GM12878 (cell line): ENCODE data around the gene RTN4RL1. TPM values are rescaled to one million over a fixed set of nuclear protein-coding genes. Genes with fewer than 3 reads are reported as not detected.
"Not testable (repeated sequence)": the region's sequence is repeated elsewhere in the genome, so short reads cannot be mapped to it uniquely, and the experiment has no call there.

ENCODE experiments used
- ATAC-seq: fragments of 200-7000 bp; cut with Tn5 transposase; 3 replicates; pipeline ENCODE4 v1.9.1; 2020; ENCODE audit warnings: mild to moderate bottlenecking, moderate library complexity
- BruUV-seq: library from RNA; stranded (reverse); fragments of 400-500 nt; replicated peaks from 2 replicates; lab custom pipeline; 2021; lab: Mats Ljungman, UMichigan
- CTCF ChIA-PET: fragments of 300-600 bp; sonication (Branson Sonifier 250); formaldehyde crosslinking; extraction: SDS; loops from one replicate; lab custom pipeline; 2021; ENCODE audit warnings: inconsistent platforms; lab: Yijun Ruan, JAX
- POLR2A ChIA-PET: fragments of 350-600 bp; formaldehyde crosslinking; extraction: SDS; loops from one replicate; lab custom pipeline; 2021; ENCODE audit warnings: inconsistent platforms; lab: Charles Lee
- RAD21 ChIA-PET: fragments of 300-600 bp; sonication (Branson Sonifier 250); formaldehyde crosslinking; loops from one replicate; lab custom pipeline; 2023; ENCODE audit warnings: antibody characterized with exemption; ENCODE audit not compliant: unreplicated experiment; lab: Charles Lee
- SMC1A ChIA-PET: fragments of 300-600 bp; sonication (Branson Sonifier 250); formaldehyde crosslinking; loops from one replicate; lab custom pipeline; 2023; ENCODE audit not compliant: unreplicated experiment, uncharacterized antibody; lab: Charles Lee
- DNase-seq: peaks from one replicate; pipeline ENCODE4 v3.0.0-alpha.2; 2011; ENCODE audit warnings: low read depth, low spot score
- FAIRE-seq: peaks from 3 replicates; lab custom pipeline; 2011; peaks lifted over from hg19 to GRCh38; lab: Jason Lieb, UNC
- H2AFZ ChIP-seq: 2 replicates; pipeline ENCODE4 v1.6.0; 2011; ENCODE audit warnings: low read depth, low read length, control low read depth; ENCODE audit not compliant: control insufficient read depth
- H3K27ac ChIP-seq: 2 replicates; pipeline ENCODE4 v1.5.1; 2011; ENCODE audit warnings: control low read depth; ENCODE audit not compliant: control insufficient read depth, insufficient read depth
- H3K27me3 ChIP-seq, 2 experiments: replicated peaks in 1 of 2; 2 replicates each; pipeline versions ENCODE4 v1.6.0 to v1.6.1; 2011; ENCODE audit warnings: low read length in 1 of 2; ENCODE audit not compliant: control insufficient read depth in 2 of 2, insufficient read depth in 2 of 2
- H3K36me3 ChIP-seq, 2 experiments: 2 replicates each; pipeline ENCODE4 v1.5.1; 2011; ENCODE audit warnings: low read length in 1 of 2; ENCODE audit not compliant: control insufficient read depth in 2 of 2, insufficient read depth in 2 of 2
- H3K4me1 ChIP-seq: 2 replicates; pipeline ENCODE4 v1.6.1; 2011; ENCODE audit warnings: mild to moderate bottlenecking, low read length, moderate library complexity, mixed read lengths; ENCODE audit not compliant: control insufficient read depth, insufficient read depth
- H3K4me2 ChIP-seq: 2 replicates; pipeline ENCODE4 v1.6.0; 2011; ENCODE audit warnings: control low read depth; ENCODE audit not compliant: control insufficient read depth, insufficient read depth
- H3K4me3 ChIP-seq: fragments of 200-600 bp; sonication (generic); 2 replicates; pipeline ENCODE4 v1.5.1; 2016
- H3K79me2 ChIP-seq: 2 replicates; pipeline ENCODE4 v1.6.0; 2011; ENCODE audit warnings: low read length; ENCODE audit not compliant: control insufficient read depth, insufficient read depth
- H3K9ac ChIP-seq: 2 replicates; pipeline ENCODE4 v1.8.0; 2011; ENCODE audit warnings: low read length, control low read depth, mixed read lengths; ENCODE audit not compliant: control insufficient read depth, insufficient read depth
- H3K9me3 ChIP-seq: replicated peaks from 3 replicates; pipeline ENCODE4 v1.5.1; 2011; ENCODE audit warnings: mild to moderate bottlenecking, low read length; ENCODE audit not compliant: control insufficient read depth, insufficient read depth
- H4K20me1 ChIP-seq: 2 replicates; pipeline ENCODE4 v1.6.0; 2011; ENCODE audit not compliant: control insufficient read depth, insufficient read depth
- CEBPB ChIP-seq, 2 experiments: fragments of 150-350 bp in 1 of 2; IDR thresholded peaks; 2 replicates each; pipeline ENCODE4 v1.6.1; 2012 to 2014; ENCODE audit warnings: low read depth in 2 of 2, low read length in 2 of 2, borderline replicate concordance in 1 of 2, inconsistent platforms in 1 of 2
- RAD51 ChIP-seq: fragments of 450-650 bp; IDR thresholded peaks from 2 replicates; pipeline ENCODE4 v1.6.1; 2016; ENCODE audit warnings: moderate library complexity, mild to moderate bottlenecking, inconsistent platforms
- SMARCA5 ChIP-seq: fragments of 450-650 bp; IDR thresholded peaks from 2 replicates; pipeline ENCODE4 v1.6.1; 2017; ENCODE audit warnings: mild to moderate bottlenecking
- TCF3 ChIP-seq: IDR thresholded peaks from 2 replicates; pipeline ENCODE4 v1.6.1; 2012; ENCODE audit warnings: low read depth, mild to moderate bottlenecking, low read length, borderline replicate concordance; ENCODE audit not compliant: insufficient read depth
- ZNF207 ChIP-seq: fragments of 450-650 bp; IDR thresholded peaks from 2 replicates; pipeline ENCODE4 v1.6.1; 2014; ENCODE audit warnings: antibody characterized with exemption, mild to moderate bottlenecking, borderline replicate concordance
- WGBS: methylation state at CpG from one replicate; pipeline ENCODE4 v1.1.6; 2016; ENCODE audit warnings: low lambda C conversion rate; ENCODE audit not compliant: insufficient replicate concordance, insufficient coverage; ENCODE audit errors: missing lambda C conversion rate; 5-methylcytosine and 5-hydroxymethylcytosine counted together
- in situ Hi-C: fragments of 300-500 bp; cut with MboI; formaldehyde crosslinking; loops from 9 replicates; pipeline ENCODE4 v1.14.3; 2018; ENCODE audit warnings: mixed read lengths
- intact Hi-C: fragments of 100-400 bp; cut with micrococcal nuclease; formaldehyde crosslinking; loops from one replicate; pipeline ENCODE4 v1.14.2; 2022; ENCODE audit not compliant: unreplicated experiment
- polyA plus RNA-seq, 11 experiments: library from polyadenylated mRNA; depleted of rRNA in 4 of 11; unstranded in 6 of 11; stranded (reverse) in 5 of 11; fragments of >200 nt; fragmentation: Nextera tagmentation in 4 of 11; fragmentation: Illumina TruSeq in 1 of 11; extraction: Ambion mirVana in 4 of 11; extraction: Trizol in 1 of 11; gene quantifications; 1 replicate in 1 of 11; 2 replicates in 10 of 11; pipeline versions ENCODE4 v1.2.1 to v1.2.3, GENCODE V29; 2011 to 2016; ENCODE audit warnings: inconsistent platforms in 2 of 11, missing spikeins in 2 of 11, low read depth in 1 of 11
- total RNA-seq, 4 experiments: library from RNA; depleted of rRNA in 3 of 4; stranded (reverse); fragments of >200 nt in 3 of 4; fragmentation: Illumina TruSeq in 1 of 4; extraction: Trizol in 1 of 4; gene quantifications; 2 replicates each; pipeline versions ENCODE4 v1.2.1 to v1.2.3, GENCODE V29; 2013 to 2021
- TF ChIP-seq, protein P1 (sequence below): fragments of 450-650 bp; IDR thresholded peaks from 2 replicates; pipeline ENCODE4 v1.6.1; 2018; ENCODE audit warnings: mild to moderate bottlenecking, low read depth, moderate library complexity; ENCODE audit not compliant: partially characterized antibody

RTN4RL1 gene
- total and polyA plus RNA-seq, 10 of the 15 experiments (the other 5 are each of a cell fraction or from before 2014, with no cell fraction given): 0.08 to 0.11 (median 0.10) TPM; not detected in 7

DNA sequence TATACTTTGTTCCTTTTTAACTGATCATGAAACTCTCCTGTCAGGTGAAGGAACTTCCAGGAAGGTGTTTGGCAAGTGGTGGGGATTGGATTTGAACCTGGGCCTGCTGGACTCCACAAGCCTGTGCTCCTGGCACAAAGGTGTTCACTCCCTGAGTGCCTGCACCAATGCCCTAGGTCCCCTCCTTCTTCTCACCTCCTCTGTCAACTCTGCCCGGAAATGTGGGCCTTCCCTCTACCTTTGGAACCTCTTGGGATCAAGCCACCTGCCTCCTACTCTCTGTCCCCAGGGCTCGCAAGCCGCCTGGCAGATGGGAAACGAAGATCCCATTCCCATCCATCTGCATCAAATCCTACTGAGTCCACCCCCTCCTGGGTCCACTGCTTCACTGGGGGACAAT is 40.0 kb downstream of the RTN4RL1 start (continued):
- TF ChIP-seq, protein P1, sequence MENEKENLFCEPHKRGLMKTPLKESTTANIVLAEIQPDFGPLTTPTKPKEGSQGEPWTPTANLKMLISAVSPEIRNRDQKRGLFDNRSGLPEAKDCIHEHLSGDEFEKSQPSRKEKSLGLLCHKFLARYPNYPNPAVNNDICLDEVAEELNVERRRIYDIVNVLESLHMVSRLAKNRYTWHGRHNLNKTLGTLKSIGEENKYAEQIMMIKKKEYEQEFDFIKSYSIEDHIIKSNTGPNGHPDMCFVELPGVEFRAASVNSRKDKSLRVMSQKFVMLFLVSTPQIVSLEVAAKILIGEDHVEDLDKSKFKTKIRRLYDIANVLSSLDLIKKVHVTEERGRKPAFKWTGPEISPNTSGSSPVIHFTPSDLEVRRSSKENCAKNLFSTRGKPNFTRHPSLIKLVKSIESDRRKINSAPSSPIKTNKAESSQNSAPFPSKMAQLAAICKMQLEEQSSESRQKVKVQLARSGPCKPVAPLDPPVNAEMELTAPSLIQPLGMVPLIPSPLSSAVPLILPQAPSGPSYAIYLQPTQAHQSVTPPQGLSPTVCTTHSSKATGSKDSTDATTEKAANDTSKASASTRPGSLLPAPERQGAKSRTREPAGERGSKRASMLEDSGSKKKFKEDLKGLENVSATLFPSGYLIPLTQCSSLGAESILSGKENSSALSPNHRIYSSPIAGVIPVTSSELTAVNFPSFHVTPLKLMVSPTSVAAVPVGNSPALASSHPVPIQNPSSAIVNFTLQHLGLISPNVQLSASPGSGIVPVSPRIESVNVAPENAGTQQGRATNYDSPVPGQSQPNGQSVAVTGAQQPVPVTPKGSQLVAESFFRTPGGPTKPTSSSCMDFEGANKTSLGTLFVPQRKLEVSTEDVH: no peak
- TF ChIP-seq RAD51 (no peak), SMARCA5 (no peak), ZNF207 (no peak), CEBPB (IDR thresholded peaks at IDR 0.05; ENCODE audit: borderline replicate concordance in 1 of 2, low read depth in 2 of 2, low read length in 2 of 2) (no peak), TCF3 (no peak)

DNA sequence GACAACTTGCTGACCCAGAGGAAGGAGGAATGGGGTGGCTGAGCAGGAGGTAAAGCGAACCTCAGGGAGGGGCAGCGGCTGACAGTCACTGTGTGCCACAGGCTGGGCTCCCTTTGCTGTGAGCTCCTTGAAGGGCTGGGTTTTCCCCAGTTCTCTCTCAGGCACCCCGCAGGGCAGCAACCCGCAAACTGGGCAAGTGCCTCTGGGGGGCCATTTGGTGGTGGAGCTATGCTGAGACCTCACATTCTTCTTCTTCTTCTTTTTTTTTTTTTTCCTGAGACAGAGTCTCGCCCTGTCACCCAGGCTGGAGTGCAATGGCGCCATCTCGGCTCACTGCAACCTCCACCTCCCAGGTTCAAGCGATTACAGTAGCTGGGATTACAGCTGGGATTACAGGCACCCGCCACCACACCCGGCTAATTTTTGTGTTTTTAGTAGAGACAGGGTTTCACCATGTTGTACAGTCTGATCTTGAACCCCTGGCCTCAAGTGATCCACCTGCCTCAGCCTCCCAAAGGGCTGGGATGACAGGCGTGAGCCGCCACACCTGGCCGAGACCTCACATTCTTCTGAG is 42.3 kb downstream of the RTN4RL1 start:
- 53% methylated on average over 13 of the region's 13 CpGs for WGBS
- RAD21 ChIA-PET, H3K27ac ChIP-seq, H3K27me3 ChIP-seq, H3K4me3 ChIP-seq, H3K36me3 ChIP-seq, ATAC-seq, H4K20me1 ChIP-seq, H3K79me2 ChIP-seq, FAIRE-seq, H3K4me1 ChIP-seq, H3K4me2 ChIP-seq, H3K9me3 ChIP-seq, H2AFZ ChIP-seq, in situ Hi-C loops, DNase-seq, CTCF ChIA-PET, intact Hi-C loops, H3K9ac ChIP-seq, BruUV-seq, POLR2A ChIA-PET: not testable (repeated sequence)
- SMC1A ChIA-PET: interaction anchor here (1.7 kb wide), 1 partner anchor 13 kb away, joined by 4 read pairs; no protein-coding TSS in a partner anchor
